ENCODE data around the gene SPACA7.

The SPACA7 gene

GRCh38 chr13:112417079-112417478, 40.9 kb downstream of the SPACA7 start:
- Histone ChIP-seq H3K9ac (ENCODE audit: low read depth, low read length, poor library complexity, severe bottlenecking) (no peak overlapping the region), H3K4me3 (ENCODE audit: low read length, poor library complexity, severe bottlenecking) (no peak overlapping the region), H2AFZ (ENCODE audit: low read length) (no peak overlapping the region), H4K20me1 (ENCODE audit: insufficient read depth, low read length, poor library complexity, severe bottlenecking) (no peaks in the 10 kb centered on the region), H3K36me3 (ENCODE audit: insufficient read depth, low read length) (no peaks in the 10 kb centered on the region), H3K9me2 (replicated peaks; ENCODE audit: low read depth, low read length) (no peaks in the 10 kb centered on the region), H3K4me2 (ENCODE audit: low read depth, low read length, poor library complexity, severe bottlenecking) (no peak overlapping the region), H3K27me3 (ENCODE audit: insufficient read depth, low read length, poor library complexity, severe bottlenecking) (no peaks in the 10 kb centered on the region), H3K79me2 (ENCODE audit: insufficient read depth, low read length) (no peaks in the 10 kb centered on the region), H3K9me3 (ENCODE audit: insufficient read depth, low read depth, low read length) (peaks cover 9% of the 10 kb centered on the region; the same call in 1 of the 2 replicates), H3K4me1 (ENCODE audit: insufficient read depth, low read length, poor library complexity, severe bottlenecking) (no peaks in the 10 kb centered on the region), H3F3A (ENCODE audit: low read depth) (no peaks in the 10 kb centered on the region)
- TF ChIP-seq CTCF (conservative IDR thresholded peaks at IDR 0.05; ENCODE audit: low read length) (no peak), EZH2phosphoT487 (IDR thresholded peaks at IDR 0.05; ENCODE audit: borderline replicate concordance) (no peak)

GRCh38 chr13:112424098-112424497, 47.9 kb downstream of the SPACA7 start:
- Histone ChIP-seq H2AFZ (ENCODE audit: low read length) (no peak overlapping the region), H3K4me2 (ENCODE audit: low read depth, low read length, poor library complexity, severe bottlenecking) (no peak overlapping the region), H3K9me2 (replicated peaks; ENCODE audit: low read depth, low read length) (no peaks in the 10 kb centered on the region), H3K9me3 (ENCODE audit: insufficient read depth, low read depth, low read length) (peaks cover 6% of the 10 kb centered on the region; the same call in 1 of the 2 replicates), H4K20me1 (ENCODE audit: insufficient read depth, low read length, poor library complexity, severe bottlenecking) (no peaks in the 10 kb centered on the region), H3K36me3 (ENCODE audit: insufficient read depth, low read length) (no peaks in the 10 kb centered on the region), H3F3A (ENCODE audit: low read depth) (no peaks in the 10 kb centered on the region), H3K79me2 (ENCODE audit: insufficient read depth, low read length) (no peaks in the 10 kb centered on the region), H3K9ac (ENCODE audit: low read depth, low read length, poor library complexity, severe bottlenecking) (no peak overlapping the region), H3K4me1 (ENCODE audit: insufficient read depth, low read length, poor library complexity, severe bottlenecking) (no peaks in the 10 kb centered on the region), H3K27me3 (ENCODE audit: insufficient read depth, low read length, poor library complexity, severe bottlenecking) (no peaks in the 10 kb centered on the region), H3K4me3 (ENCODE audit: low read length, poor library complexity, severe bottlenecking) (no peak overlapping the region)
- TF ChIP-seq EZH2phosphoT487 (IDR thresholded peaks at IDR 0.05; ENCODE audit: borderline replicate concordance) (no peak), CTCF (conservative IDR thresholded peaks at IDR 0.05; ENCODE audit: low read length) (no peak)

GRCh38 chr13:112428704-112429103, 52.5 kb downstream of the SPACA7 start:
- TF ChIP-seq EZH2phosphoT487 (IDR thresholded peaks at IDR 0.05; ENCODE audit: borderline replicate concordance) (no peak), CTCF (conservative IDR thresholded peaks at IDR 0.05; ENCODE audit: low read length) (no peak)
- no peaks in the 10 kb centered on the region for H3K79me2 ChIP-seq (ENCODE audit: insufficient read depth, low read length)

More at GRCh38 chr13:112428704-112429103, 52.5 kb downstream of the SPACA7 start:
- Histone ChIP-seq H3K4me3 (ENCODE audit: low read length, poor library complexity, severe bottlenecking) (no peak overlapping the region), H2AFZ (ENCODE audit: low read length) (no peak overlapping the region), H3K36me3 (ENCODE audit: insufficient read depth, low read length) (no peaks in the 10 kb centered on the region), H3K4me1 (ENCODE audit: insufficient read depth, low read length, poor library complexity, severe bottlenecking) (no peaks in the 10 kb centered on the region), H3F3A (ENCODE audit: low read depth) (no peaks in the 10 kb centered on the region), H3K9ac (ENCODE audit: low read depth, low read length, poor library complexity, severe bottlenecking) (no peak overlapping the region), H3K27me3 (ENCODE audit: insufficient read depth, low read length, poor library complexity, severe bottlenecking) (no peaks in the 10 kb centered on the region), H4K20me1 (ENCODE audit: insufficient read depth, low read length, poor library complexity, severe bottlenecking) (no peaks in the 10 kb centered on the region), H3K4me2 (ENCODE audit: low read depth, low read length, poor library complexity, severe bottlenecking) (no peak overlapping the region), H3K9me3 (ENCODE audit: insufficient read depth, low read depth, low read length) (peaks cover 21% of the 10 kb centered on the region; the same call in 1 of the 2 replicates), H3K9me2 (replicated peaks; ENCODE audit: low read depth, low read length) (no peaks in the 10 kb centered on the region)
